Measurements from ENCODE around the gene CHCHD6. TPM values are rescaled to one million over a fixed set of nuclear protein-coding genes. Genes with fewer than 3 reads are reported as not detected.

CHCHD6 gene
- total and polyA plus RNA-seq, 2 experiments from 2014 or later: 15.8 to 21.4 TPM

- no peak overlapping the region for H3K4me3 ChIP-seq
- H3K36me3 ChIP-seq (ENCODE audit: low read depth): no peaks in the 10 kb centered on the region
- H3K9me2 ChIP-seq (ENCODE audit: insufficient read depth): no peaks in the 10 kb centered on the region
- no peak overlapping the region for H2AFZ ChIP-seq
- in situ Hi-C loops (cut with MboI): no loop called here
- no peaks in the 10 kb centered on the region for H3K9me3 ChIP-seq (ENCODE audit: low read depth)
- no peaks in the 10 kb centered on the region for H3K27me3 ChIP-seq (replicated peaks; ENCODE audit: insufficient read depth)
- no peaks in the 10 kb centered on the region for H4K20me1 ChIP-seq (ENCODE audit: insufficient read depth)
- 78 to 87% methylated on average over 11 of the region's 11 CpGs for WGBS, 2 experiments (ENCODE audit: low coverage in 1 of 2, low lambda C conversion rate in 2 of 2, missing lambda C conversion rate in 2 of 2)
- DNase-seq: no peak
- peaks cover 7% of the 10 kb centered on the region for H3K4me1 ChIP-seq (ENCODE audit: insufficient read depth)
- no peak overlapping the region for H3K9ac ChIP-seq
- TF ChIP-seq EZH2phosphoT487 (IDR thresholded peaks at IDR 0.05; ENCODE audit: insufficient read depth, low read depth) (no peak), EZH2 (IDR thresholded peaks at IDR 0.05; ENCODE audit: insufficient read depth, poor library complexity, severe bottlenecking) (no peak)
- no peak overlapping the region for H3K4me2 ChIP-seq (ENCODE audit: unreplicated experiment)
- no peaks in the 10 kb centered on the region for H3F3A ChIP-seq (ENCODE audit: insufficient read depth)
- peaks cover 100% of the 10 kb centered on the region for H3K79me2 ChIP-seq (ENCODE audit: insufficient read depth)
- H3K27ac ChIP-seq: no peak overlapping the region
Observed at GRCh38 chr3:126995926-126996512, 292.0 kb downstream of the CHCHD6 start.

GRCh38 chr3:126996905-126997304 is 292.9 kb downstream of the CHCHD6 start:
- Histone ChIP-seq H3K36me3 (ENCODE audit: low read depth) (no peaks in the 10 kb centered on the region), H3K27me3 (replicated peaks; ENCODE audit: insufficient read depth) (no peaks in the 10 kb centered on the region), H4K20me1 (ENCODE audit: insufficient read depth) (no peaks in the 10 kb centered on the region), H2AFZ (no peak overlapping the region), H3K79me2 (ENCODE audit: insufficient read depth) (peaks cover 99% of the 10 kb centered on the region), H3K4me1 (ENCODE audit: insufficient read depth) (peaks cover 16% of the 10 kb centered on the region), H3K27ac (peak overlapping the region; percentile 20; the same call in 1 of the 2 replicates), H3F3A (ENCODE audit: insufficient read depth) (no peaks in the 10 kb centered on the region), H3K9me3 (ENCODE audit: low read depth) (no peaks in the 10 kb centered on the region), H3K9me2 (ENCODE audit: insufficient read depth) (no peaks in the 10 kb centered on the region), H3K4me2 (ENCODE audit: unreplicated experiment) (no peak overlapping the region), H3K4me3 (no peak overlapping the region), H3K9ac (no peak overlapping the region)
- 38 to 39% methylated on average over 7 of the region's 7 CpGs for WGBS, 2 experiments (ENCODE audit: low coverage in 1 of 2, low lambda C conversion rate in 2 of 2, missing lambda C conversion rate in 2 of 2)
- in situ Hi-C loops (cut with MboI): no loop called here
- TF ChIP-seq EZH2phosphoT487 (IDR thresholded peaks at IDR 0.05; ENCODE audit: insufficient read depth, low read depth) (no peak), EZH2 (IDR thresholded peaks at IDR 0.05; ENCODE audit: insufficient read depth, poor library complexity, severe bottlenecking) (no peak)
- DNase-seq: peak; percentile 88

GRCh38 chr3:126997455-126998038 is 293.5 kb downstream of the CHCHD6 start:
- no peaks in the 10 kb centered on the region for H3K27me3 ChIP-seq (replicated peaks; ENCODE audit: insufficient read depth)
- no peak overlapping the region for H3K4me3 ChIP-seq
- peaks cover 93% of the 10 kb centered on the region for H3K79me2 ChIP-seq (ENCODE audit: insufficient read depth)
- TF ChIP-seq EZH2phosphoT487 (IDR thresholded peaks at IDR 0.05; ENCODE audit: insufficient read depth, low read depth) (no peak), EZH2 (IDR thresholded peaks at IDR 0.05; ENCODE audit: insufficient read depth, poor library complexity, severe bottlenecking) (no peak)
- H3K36me3 ChIP-seq (ENCODE audit: low read depth): no peaks in the 10 kb centered on the region
- no peak overlapping the region for H2AFZ ChIP-seq
- H3K9ac ChIP-seq: no peak overlapping the region
- H3F3A ChIP-seq (ENCODE audit: insufficient read depth): peaks cover 3% of the 10 kb centered on the region; the same call in 1 of the 2 replicates
- no peaks in the 10 kb centered on the region for H4K20me1 ChIP-seq (ENCODE audit: insufficient read depth)
- H3K9me3 ChIP-seq (ENCODE audit: low read depth): no peaks in the 10 kb centered on the region
- DNase-seq: no peak
- H3K4me1 ChIP-seq (ENCODE audit: insufficient read depth): peaks cover 21% of the 10 kb centered on the region
- H3K4me2 ChIP-seq (ENCODE audit: unreplicated experiment): no peak overlapping the region
- H3K9me2 ChIP-seq (ENCODE audit: insufficient read depth): no peaks in the 10 kb centered on the region
- in situ Hi-C loops (cut with MboI): no loop called here
- peak overlapping the region; percentile 20; the same call in 1 of the 2 replicates for H3K27ac ChIP-seq
- 88 to 89% methylated on average over 18 to 19 of the region's 19 CpGs for WGBS, 2 experiments (ENCODE audit: low coverage in 1 of 2, low lambda C conversion rate in 2 of 2, missing lambda C conversion rate in 2 of 2)

- Histone ChIP-seq H3K4me3 (no peak overlapping the region), H3K27me3 (replicated peaks; ENCODE audit: insufficient read depth) (no peaks in the 10 kb centered on the region), H3F3A (ENCODE audit: insufficient read depth) (peaks cover 5% of the 10 kb centered on the region; the same call in 1 of the 2 replicates), H4K20me1 (ENCODE audit: insufficient read depth) (no peaks in the 10 kb centered on the region), H3K9me2 (ENCODE audit: insufficient read depth) (no peaks in the 10 kb centered on the region), H3K4me1 (ENCODE audit: insufficient read depth) (peaks cover 27% of the 10 kb centered on the region), H3K27ac (no peak overlapping the region), H3K36me3 (ENCODE audit: low read depth) (no peaks in the 10 kb centered on the region), H2AFZ (no peak overlapping the region), H3K9ac (no peak overlapping the region), H3K4me2 (ENCODE audit: unreplicated experiment) (no peak overlapping the region), H3K79me2 (ENCODE audit: insufficient read depth) (peaks cover 85% of the 10 kb centered on the region), H3K9me3 (ENCODE audit: low read depth) (no peaks in the 10 kb centered on the region)
- TF ChIP-seq EZH2phosphoT487 (IDR thresholded peaks at IDR 0.05; ENCODE audit: insufficient read depth, low read depth): no peak
- TF ChIP-seq EZH2 (IDR thresholded peaks at IDR 0.05; ENCODE audit: insufficient read depth, poor library complexity, severe bottlenecking): no peak
- in situ Hi-C loops (cut with MboI): no loop called here
- DNase-seq: no peak
- WGBS, 2 experiments (ENCODE audit: low coverage in 1 of 2, low lambda C conversion rate in 2 of 2, missing lambda C conversion rate in 2 of 2): 58 to 61% methylated on average over 4 of the region's 4 CpGs
Observed at GRCh38 chr3:126998320-126998719, 294.3 kb downstream of the CHCHD6 start.
